NCI-H1417 treated with DMSO at 0.1 percent for 48 hours (cell line): ENCODE results near the gene PPP1R3E.
"Not testable (repeated sequence)": the region's sequence is repeated elsewhere in the genome, so short reads cannot be mapped to it uniquely, and the experiment has no call there.

Source experiments
- DNase-seq: peaks from one replicate; lab custom pipeline; 2025; lab: John Stamatoyannopoulos, UW

The PPP1R3E gene

DNA sequence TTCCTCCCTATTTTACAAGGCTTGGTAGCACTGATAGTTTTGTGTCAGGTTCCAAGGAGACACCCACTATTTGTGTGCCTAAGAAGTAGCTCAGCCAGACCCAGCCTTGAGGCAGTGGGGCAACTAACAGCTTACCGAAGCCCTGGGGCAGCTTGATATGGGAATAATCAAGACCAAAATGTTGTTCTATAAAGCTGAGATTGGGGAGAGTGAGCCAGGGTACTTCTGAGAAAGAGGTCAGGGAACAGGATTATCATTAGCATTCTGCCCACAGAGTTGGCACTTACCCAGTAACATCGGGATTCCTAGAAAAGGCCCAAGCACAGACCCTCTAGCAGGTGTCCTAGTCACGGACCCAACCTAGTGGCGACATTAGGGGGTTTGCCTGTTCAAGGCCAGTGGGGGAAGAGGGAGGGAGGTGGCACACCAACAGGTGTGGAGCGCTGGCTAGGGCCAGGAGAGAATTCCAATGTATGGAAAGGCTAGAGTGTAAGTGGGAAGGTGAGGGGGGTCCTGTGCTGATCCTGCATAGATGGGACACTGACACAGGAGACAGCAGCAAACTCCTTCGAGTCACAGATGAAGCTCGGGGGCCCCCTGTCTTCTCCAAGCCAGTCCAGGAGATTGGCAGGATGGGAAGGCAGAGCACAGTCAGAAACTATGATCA, 4.9 kb downstream of the PPP1R3E start:
- no peak for DNase-seq

DNA sequence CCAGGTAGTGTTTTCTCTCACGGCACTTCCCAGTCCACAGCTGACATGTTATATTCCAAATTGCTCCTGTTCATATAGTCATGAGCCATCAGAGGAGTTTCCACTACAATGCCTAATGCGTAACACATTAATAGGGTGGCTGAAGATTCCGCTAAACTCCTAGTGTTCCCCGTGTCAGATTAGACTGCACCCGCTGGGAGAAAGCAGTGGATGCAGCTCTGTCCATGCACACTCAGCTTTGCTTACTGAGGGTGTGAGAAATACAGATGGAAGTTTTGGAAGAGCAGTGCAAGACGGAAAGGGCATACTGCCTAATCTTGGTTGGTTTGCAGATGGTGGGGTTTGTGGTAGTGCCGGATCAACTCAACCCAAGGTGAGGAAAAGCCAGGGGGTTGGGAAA, 5.6 kb downstream of the PPP1R3E start:
- no peak for DNase-seq

DNA sequence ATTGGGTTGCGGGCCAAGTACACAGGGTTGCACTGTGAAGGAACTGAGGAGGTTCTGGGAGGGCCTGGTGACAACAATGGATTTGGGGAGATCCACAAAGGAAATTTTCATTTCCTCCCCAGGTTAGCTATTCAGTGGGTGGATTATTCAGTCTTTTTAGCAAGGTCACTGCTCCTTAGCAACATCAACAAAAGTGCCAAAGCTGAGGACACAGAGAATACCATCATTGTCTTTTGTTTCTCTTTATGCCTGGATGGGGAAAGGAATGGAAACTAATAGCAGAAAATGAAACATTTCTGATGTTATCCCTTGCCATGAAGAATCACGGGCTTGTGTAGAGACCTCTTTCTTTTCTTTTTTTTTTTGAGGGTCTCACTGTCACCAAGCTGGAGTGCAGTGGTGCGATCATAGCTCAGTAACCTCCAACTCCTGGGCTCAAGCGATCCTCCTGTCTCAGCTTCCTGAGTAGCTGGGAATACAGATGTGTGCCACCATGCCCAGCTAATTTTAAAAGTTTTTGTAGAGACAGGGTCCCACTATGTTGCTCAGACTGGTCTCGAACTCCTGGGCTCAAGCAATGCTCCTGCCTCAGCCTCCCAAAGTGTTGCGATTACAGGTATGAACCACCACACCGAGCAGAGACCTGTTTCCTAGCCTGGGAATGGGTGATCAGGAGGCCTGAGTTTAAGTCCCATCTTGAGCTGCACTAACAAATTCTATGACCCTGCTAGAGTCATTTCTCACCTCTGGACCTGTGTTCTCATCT, 6.5 kb downstream of the PPP1R3E start:
- no peak for DNase-seq

DNA sequence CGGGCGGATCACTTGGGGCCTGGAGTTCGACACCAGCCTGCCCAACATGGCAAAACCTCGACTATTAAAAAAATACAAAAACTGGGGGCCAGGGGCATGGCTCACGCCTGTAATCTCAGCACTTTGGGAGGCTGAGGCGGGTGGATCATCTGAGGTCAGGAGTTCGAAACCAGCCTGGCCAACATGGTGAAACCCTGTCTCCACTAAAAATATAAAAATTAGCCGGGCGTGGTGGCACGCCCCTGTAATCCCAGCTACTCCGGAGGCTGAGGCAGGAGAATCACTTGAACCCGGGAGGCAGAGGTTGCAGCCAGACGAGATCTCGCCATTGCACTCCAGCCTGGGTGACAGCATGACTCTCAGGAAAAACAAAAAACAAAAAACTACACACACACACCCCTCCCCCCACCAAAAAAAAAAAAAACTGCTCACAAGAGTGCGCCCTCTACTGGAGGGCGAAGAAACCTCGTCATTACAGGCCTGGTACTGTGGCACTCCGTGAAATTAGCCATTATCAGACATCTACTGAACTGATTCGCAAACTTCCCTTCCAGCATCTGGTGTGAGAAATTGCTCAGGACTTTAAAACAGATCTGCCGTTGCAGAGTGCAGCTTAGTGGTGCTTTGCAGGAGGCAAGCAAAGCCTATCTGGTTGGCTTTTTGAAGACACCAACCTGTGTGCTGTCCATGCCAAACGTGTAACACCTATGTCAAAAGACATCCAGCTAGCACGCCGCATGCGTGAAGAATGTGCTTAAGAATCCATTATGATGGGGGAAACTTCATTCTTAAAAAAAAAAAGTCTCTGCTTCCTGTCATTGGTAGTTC, 7.7 kb downstream of the PPP1R3E start:
- DNase-seq = no peak

DNA sequence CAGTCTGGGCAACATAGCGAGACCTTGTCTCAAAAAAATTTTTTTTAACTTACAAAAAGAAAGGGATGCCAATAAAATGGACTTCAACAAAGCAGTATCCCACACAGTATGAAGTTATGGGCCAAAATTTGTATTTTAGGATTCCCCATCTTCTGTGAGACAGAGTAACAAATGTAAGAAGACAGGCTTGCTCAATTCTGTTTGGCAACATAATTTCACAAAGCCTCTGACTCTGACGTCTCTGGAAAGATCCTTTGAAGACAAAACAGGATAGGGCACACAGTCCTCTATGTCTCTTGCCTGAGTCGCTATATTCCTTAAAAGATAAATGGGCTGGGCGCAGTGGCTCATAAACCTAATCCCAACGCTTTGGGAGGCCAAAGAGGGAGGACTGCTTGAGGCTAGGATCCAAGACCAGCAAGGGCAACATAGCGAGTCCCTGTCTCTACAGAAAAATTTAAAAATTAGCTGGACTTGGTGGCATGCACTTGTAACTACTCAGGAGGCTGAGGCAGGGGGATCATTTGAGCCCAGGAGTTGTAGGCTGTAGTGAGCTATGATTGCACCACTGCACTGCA, 15.7 kb downstream of the PPP1R3E start:
- DNase-seq = no peak

DNA sequence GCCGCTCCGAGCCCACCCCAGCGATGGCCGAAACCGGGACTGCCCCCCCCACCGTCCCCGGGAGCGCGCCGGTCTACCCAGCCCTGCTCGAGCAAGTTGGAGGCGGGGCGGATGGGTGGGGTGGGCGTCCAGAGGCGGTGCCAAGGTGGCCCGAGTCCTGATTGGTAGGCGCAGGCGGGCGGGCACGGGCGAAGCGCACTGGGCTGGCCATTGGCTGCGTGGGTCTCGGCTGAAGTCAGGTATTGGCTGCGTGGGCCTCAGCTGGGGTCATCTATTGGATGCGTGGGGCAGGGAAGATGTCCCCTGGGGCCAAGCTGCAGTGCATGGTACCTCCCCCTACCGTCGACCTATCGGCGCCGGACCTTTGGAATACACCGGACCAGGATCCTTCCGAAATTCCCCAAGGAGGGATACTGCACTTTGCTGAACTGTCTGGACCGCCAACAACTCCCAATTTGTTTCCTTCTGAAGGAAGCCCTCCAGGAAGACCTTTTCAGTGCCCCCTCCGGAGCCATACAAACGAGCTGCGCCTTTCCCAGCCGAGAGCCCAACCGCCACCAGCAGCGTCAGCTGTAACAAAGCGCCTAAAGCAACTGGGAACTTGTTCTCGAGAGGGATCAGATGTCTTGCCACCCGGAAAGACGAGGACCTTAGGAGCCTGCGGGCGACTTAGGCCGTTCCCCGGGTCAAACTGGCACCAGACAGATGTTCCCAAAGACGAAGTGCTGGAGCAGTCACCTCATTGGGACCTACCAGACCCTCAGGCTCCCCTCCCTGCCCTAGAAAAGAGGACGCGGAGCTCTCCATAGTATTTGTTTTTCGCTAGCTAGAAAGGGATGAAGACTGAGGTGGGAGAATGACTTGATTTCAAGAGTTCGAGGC, 16.4 kb downstream of the PPP1R3E start, which contains the start of gene HOMEZ:
TSS of gene HOMEZ (minus strand) at position 113 of the 882 bp plus-strand sequence. CDS start 180 bp downstream, outside the sequence.
- peak; percentile 93 for DNase-seq

DNA sequence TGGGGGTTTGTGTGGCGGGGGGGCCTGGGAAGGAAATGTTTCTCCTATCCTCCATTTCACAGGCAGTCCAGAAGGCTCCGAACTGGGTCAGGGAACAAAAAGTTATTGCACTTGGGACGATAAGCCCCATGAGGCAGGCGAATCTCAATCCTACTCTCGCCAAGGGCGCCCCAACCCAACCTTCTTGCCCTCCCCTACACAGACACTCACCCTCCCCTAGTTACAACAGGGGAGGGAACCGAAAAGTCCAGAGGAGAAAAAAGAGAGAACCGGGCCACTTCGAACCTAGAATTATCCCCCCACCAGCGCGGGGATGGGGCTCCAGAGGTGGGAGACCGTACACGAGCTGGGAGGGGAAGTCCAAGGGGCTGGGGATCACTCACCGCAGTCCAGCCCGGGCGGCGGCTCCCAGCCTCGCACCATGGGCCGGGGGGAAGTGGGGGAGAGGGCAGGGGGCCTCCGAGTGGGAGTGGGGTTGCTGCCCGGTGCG, 17.1 kb downstream of the PPP1R3E start:
- DNase-seq = no peak

DNA sequence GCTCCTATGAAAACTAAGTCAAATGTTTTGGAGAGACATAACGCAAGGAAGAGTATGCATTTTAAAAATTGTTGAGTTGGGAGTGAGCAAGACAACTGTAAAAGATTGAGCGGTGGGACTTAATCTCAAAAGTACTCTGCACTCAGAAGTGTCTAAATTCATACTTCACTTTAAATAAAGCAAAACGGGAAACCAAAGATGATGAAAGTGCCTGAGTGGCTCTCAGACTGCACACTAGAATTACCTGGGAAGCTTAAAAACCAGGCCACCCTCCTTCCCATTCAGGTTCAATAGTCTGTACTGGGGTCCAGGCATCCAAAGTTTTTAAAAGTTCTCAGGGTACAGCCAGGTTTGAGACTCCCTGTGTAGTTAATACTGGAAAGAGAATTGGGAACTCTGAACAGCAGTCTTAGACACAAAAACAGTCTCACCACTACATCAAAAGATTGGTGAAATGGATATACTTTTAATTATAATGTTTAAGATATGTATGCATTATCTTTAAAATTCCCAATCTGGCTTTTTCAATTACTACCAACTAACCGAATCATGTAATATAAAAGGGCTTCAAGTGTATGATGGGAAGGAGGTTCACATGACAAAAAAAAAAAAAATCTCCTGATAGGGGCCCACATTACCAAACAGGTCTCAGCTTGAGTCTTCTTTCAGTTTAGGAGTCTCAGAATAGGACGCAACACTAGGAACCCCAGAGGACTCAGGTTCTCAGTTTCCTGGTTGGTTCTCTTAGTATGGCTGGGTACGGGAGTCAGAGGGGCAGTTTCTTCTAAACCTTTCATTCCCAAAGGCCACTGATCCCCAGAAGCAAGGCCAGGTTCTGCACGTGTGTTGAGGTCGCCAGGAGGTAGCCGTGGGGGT, 17.8 kb downstream of the PPP1R3E start:
- no peak for DNase-seq

DNA sequence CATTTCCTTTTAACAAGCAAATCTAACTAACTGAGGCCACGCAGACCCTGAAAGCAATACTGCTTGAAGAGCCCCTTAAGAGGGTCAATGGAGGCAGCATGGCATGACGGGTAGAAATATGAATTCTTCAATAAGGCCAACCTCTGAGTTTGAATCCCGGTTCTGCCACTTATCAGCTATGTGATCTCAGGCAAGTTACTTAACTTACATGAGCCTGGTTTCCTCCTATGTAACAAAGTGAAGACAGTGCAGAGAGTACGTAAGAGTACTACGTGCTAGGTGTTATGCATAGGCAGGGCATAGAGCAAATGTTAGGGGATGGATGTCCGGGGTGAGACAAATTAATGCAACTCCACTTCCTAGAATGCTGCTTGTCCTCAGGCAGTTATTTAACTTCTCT, 21.4 kb downstream of the PPP1R3E start:
- no peak for DNase-seq

DNA sequence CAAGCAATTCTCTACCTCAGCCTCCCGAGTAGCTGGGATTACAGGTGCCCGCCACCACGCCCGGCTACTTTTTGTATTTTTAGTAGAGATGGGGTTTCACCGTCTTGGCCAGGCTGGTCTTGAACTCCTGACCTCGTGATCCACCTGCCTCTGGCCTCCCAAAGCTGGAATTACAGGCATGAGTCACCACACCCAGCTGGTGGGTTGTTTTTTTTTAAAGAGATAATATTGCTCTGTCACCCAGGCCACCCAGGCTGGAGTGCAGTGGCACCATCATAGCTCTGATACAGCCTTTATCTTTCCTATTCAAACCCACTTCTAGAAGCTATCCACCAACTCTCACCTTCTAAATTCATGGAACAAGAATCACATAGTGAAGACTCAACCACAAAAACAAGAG, 24.7 kb downstream of the PPP1R3E start:
- not testable (repeated sequence) for DNase-seq

DNA sequence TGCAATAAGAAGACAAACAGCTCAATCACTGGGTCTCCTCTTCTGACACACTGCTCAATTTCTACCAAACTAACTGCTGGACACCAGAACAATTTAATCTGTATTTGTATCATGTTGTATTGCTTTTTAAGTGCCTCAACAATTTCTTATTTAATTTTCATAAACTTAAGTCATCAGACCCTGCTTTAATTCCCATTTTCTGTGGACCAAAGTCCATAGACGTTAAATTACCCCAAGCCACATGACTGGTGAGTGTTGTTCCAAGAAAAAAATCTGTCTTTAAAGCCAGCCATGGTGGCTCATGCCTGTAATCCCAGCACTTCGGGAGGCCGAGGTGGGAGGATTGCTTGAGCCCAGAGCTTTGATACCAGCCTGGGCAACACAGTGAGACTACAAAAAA, 25.5 kb downstream of the PPP1R3E start:
- no peak for DNase-seq

DNA sequence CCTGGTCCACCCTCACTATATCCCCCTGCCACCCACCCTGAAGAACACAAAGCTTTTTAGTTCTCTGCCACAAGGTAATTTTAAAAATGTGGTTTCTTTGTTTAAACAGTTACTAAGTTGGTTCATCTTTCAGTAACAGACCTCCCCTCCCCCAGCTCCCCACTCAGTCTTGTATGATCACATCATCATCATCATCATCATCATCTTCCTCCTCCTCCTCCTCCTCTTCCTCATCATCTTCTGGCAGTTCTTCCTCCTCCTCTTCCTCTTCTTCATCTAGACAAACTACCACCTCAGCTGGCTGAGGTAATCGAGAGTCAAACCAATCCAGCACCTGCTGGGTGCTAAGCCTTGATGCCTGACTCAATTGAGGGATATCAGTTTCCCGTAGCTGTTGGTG, 27.2 kb downstream of the PPP1R3E start:
- DNase-seq = no peak

DNA sequence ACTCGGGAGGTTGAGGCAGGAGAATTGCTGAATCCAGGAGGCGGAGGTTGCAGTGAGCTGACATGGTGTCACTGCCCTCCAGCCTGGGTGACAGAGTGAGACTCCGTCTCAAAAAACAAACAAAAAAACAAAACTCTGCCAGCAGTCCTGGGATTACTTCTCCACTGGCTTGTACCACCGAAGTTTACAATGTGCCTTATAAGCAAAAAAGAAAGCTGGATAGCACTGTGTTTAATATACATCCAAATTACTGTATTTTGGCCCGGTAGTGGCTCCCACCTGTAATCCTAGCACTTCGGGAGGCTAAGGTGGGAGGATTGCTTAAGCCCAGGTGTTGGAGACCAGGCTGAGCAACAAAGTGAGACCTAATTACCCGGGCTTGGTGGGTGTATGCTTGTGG, 33.5 kb downstream of the PPP1R3E start:
- no peak for DNase-seq

DNA sequence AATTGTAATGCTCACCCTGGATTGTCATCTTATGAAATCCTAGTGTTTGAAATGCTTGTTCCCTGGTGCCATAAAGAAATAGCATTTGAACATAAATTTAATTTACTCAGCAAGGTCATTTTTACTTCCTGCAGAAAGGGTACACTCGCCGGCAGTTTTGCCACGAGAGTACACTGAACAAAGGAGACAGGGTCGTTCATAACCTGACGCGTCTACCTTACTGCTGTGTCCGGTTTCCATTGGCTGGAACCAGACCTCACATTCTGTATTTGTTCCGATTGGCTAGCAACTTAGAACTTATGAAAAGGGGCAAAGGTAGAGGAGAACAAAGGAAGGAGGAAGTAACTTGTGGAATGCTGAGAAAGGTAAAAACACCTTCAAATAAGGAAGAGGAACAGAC, 41.8 kb downstream of the PPP1R3E start:
- DNase-seq = not testable (repeated sequence)

DNA sequence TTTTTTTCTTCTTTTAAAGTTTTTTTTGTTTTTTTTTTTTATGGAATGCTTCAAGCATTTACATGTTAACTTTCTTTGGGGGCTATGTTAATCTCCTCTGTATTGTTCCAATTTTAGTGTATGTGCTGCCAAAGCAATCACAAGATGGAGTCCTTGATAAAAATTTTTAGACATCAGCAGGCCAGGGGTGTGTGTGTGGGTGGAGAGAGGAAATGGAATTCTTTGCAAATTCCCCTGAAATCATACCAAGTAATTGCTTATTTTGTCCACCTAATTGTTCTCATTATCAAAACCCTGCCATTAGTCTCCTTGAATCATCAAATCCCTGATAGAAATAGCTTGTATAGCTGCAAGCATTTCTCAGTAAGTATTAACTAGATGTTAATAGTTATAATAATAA, 43.2 kb downstream of the PPP1R3E start:
- no peak for DNase-seq

DNA sequence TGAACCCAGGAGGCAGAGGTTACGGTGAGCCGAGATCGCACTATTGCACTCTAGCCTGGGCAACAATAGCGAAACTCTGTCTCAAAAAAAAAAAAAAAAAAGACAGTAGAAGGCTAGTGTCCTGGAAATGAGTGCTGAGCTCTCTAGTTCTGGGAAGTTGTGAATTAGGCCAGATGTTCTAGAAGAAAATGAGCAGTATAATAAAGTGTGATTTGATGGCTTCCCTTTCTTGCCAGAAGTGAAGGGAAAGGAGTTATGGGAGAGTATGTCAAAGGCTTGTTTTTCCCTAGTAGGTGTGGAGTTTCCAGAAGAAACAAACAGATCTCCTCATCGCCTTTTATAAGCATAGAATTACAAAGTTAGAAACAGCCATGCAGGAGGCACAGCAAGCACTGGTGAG, 44.4 kb downstream of the PPP1R3E start:
- no peak for DNase-seq

DNA sequence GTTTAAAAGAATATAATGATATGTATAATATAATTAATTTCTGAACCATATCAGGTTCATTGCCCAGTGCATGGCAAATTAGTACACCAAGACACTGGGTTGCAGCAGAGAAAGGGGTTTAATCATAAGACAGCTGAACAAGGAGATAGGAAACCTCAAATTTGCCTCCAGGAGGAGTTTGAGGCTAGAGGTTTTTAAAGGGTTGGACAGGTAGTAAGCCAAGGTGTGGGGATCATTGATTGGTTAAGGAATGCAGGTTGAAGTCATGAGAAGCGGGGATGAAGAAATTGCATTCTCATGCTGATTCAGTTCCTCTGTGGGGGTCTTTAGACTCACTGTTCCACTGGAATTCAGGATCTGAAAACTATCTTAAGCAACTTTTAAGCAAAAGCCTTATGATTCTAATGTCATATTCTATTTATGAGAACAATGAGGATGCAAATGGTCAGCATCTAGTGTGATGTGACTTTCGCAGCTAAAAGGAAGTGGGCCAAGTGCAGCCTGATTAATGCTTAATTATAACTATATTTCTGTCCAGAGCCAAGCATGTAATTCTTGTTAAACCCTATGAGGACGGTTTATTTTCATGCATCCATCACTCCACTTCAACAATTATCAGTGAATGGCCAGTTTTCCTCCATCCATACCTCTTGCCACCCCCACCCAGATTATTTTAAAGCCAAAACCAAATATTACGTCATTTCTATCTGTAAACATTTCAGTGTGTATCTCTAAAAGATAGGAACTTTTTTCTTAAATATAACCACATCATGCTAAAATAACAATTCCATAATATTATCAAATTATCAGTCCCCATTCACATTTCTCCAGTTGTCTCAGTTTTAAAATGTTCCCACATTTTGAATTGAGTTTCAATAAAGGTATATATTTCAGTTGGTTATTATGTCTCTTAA, 50.0 kb downstream of the PPP1R3E start:
- DNase-seq = no peak

DNA sequence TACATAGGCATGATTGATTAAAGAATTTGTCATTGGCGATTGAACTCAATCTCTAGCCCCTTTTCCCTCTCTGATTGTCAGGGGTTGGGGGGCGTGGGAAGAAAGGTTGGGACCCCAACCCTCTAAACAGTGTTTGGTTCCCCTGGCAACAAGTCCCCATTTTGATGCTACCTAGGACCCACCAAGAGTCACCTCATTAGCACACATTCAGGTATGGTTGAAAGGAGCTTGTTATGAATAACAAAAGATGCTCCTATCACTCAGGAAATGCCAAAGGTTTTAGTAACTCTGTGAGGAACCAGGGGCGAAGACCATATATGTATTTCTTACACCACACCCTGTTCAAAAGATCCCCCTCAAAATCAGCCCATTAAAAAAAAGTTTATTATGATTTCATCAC, 50.7 kb downstream of the PPP1R3E start:
- no peak for DNase-seq

DNA sequence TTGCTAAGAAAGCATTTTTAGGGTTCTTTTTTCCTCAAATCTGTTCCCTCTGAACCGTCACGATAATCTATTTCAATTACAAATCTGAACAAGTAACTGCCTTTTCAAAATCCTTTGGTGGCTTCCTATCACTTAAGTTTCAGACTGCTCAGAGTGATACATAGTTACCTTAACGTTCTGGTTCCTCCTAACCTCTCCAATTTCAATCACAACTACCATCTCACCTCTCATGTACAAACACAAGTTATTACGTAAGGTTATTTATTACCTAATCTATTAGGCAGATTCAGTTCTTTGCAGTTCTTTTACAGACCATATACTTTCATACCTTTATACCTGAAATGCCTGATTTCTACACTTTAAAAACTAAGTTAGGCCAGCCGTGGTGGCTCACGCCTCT, 52.8 kb downstream of the PPP1R3E start:
- no peak for DNase-seq
